WTC11 (cell line): ENCODE data around the gene HOMEZ. TPM values are rescaled to one million over a fixed set of nuclear protein-coding genes. Genes with fewer than 3 reads are reported as not detected.
A peak's percentile ranks its signal among the peaks of the same experiment; 100 is the strongest.

ENCODE experiments used
- CREB1 ChIP-seq: sonication (generic); formaldehyde crosslinking; IDR thresholded peaks from 2 replicates; pipeline ENCODE4 v1.8.0; 2023; ENCODE audit warnings: mild to moderate bottlenecking, missing genetic modification reagents
- E2F1 ChIP-seq: sonication (generic); formaldehyde crosslinking; IDR thresholded peaks from 2 replicates; pipeline ENCODE4 v1.8.0; 2022; ENCODE audit warnings: mild to moderate bottlenecking, missing genetic modification reagents
- FOXP1 ChIP-seq: sonication (generic); formaldehyde crosslinking; IDR thresholded peaks from 2 replicates; pipeline ENCODE4 v1.8.0; 2022; ENCODE audit warnings: missing genetic modification reagents, mild to moderate bottlenecking, moderate library complexity, borderline replicate concordance
- FOXP4 ChIP-seq: sonication (generic); formaldehyde crosslinking; IDR thresholded peaks from 2 replicates; pipeline ENCODE4 v1.8.0; 2022; ENCODE audit warnings: mild to moderate bottlenecking, missing genetic modification reagents
- GABPB1 ChIP-seq: sonication (generic); formaldehyde crosslinking; IDR thresholded peaks from 2 replicates; pipeline ENCODE4 v1.8.1; 2023; ENCODE audit warnings: mild to moderate bottlenecking, missing genetic modification reagents
- GTF2I ChIP-seq: fragments of 250-450 bp; sonication (Bioruptor Pico); conservative IDR thresholded peaks from 2 replicates; pipeline ENCODE4 v1.4.0; 2021; ENCODE audit warnings: mild to moderate bottlenecking
- HMGA2 ChIP-seq: fragments of 250-450 bp; sonication (Bioruptor Pico); IDR thresholded peaks from 2 replicates; pipeline ENCODE4 v1.4.0; 2021; ENCODE audit warnings: mild to moderate bottlenecking, moderate library complexity
- HMGXB4 ChIP-seq: sonication (generic); formaldehyde crosslinking; IDR thresholded peaks from 2 replicates; pipeline ENCODE4 v1.8.1; 2023; ENCODE audit warnings: mild to moderate bottlenecking, moderate library complexity, missing genetic modification reagents
- IRF1 ChIP-seq: sonication (generic); formaldehyde crosslinking; IDR thresholded peaks from 2 replicates; pipeline ENCODE4 v1.8.0; 2023; ENCODE audit warnings: missing genetic modification reagents
- JUN ChIP-seq: sonication (generic); formaldehyde crosslinking; IDR thresholded peaks from 2 replicates; pipeline ENCODE4 v1.8.0; 2023; ENCODE audit warnings: mild to moderate bottlenecking, missing genetic modification reagents
- NR3C1 ChIP-seq: sonication (generic); formaldehyde crosslinking; conservative IDR thresholded peaks from 2 replicates; pipeline ENCODE4 v1.8.1; 2023; ENCODE audit warnings: low read depth, mild to moderate bottlenecking, missing genetic modification reagents
- OVOL2 ChIP-seq: fragments of 250-450 bp; sonication (Bioruptor Pico); IDR thresholded peaks from 2 replicates; pipeline ENCODE4 v1.9.0; 2021; ENCODE audit warnings: mild to moderate bottlenecking, borderline replicate concordance
- TEAD4 ChIP-seq: sonication (generic); formaldehyde crosslinking; IDR thresholded peaks from 2 replicates; pipeline ENCODE4 v1.8.0; 2022; ENCODE audit warnings: mild to moderate bottlenecking, missing genetic modification reagents
- ZNF138 ChIP-seq: sonication (generic); formaldehyde crosslinking; conservative IDR thresholded peaks from 2 replicates; pipeline ENCODE4 v1.8.1; 2022; ENCODE audit warnings: mild to moderate bottlenecking, moderate library complexity, missing genetic modification reagents
- ZNF232 ChIP-seq: sonication (generic); formaldehyde crosslinking; IDR thresholded peaks from 2 replicates; pipeline ENCODE4 v1.8.0; 2022; ENCODE audit warnings: mild to moderate bottlenecking, missing genetic modification reagents
- ZNF263 ChIP-seq: sonication (generic); formaldehyde crosslinking; IDR thresholded peaks from 2 replicates; pipeline ENCODE4 v1.8.1; 2022; ENCODE audit warnings: low read depth, mild to moderate bottlenecking, moderate library complexity, missing genetic modification reagents
- ZNF317 ChIP-seq: sonication (generic); formaldehyde crosslinking; IDR thresholded peaks from 2 replicates; pipeline ENCODE4 v1.8.1; 2023; ENCODE audit warnings: low read depth, mild to moderate bottlenecking, moderate library complexity, missing genetic modification reagents, borderline replicate concordance
- ZNF396 ChIP-seq: fragments of 250-450 bp; sonication (Bioruptor Pico); IDR thresholded peaks from 2 replicates; pipeline ENCODE4 v1.8.0; 2021; ENCODE audit warnings: mild to moderate bottlenecking, moderate library complexity, borderline replicate concordance
- ZNF671 ChIP-seq: fragments of 250-450 bp; sonication (Bioruptor Pico); IDR thresholded peaks from 2 replicates; pipeline ENCODE4 v1.8.0; 2021; ENCODE audit warnings: mild to moderate bottlenecking
- total RNA-seq: library from RNA; stranded (reverse); gene quantifications from 3 replicates; pipeline ENCODE4 v1.2.3, GENCODE V29; 2021
- TF ChIP-seq, protein P1 (sequence below): sonication (generic); formaldehyde crosslinking; IDR thresholded peaks from 2 replicates; pipeline ENCODE4 v1.8.1; 2023; ENCODE audit warnings: mild to moderate bottlenecking, missing genetic modification reagents
- TF ChIP-seq, protein P2 (sequence below): sonication (generic); formaldehyde crosslinking; IDR thresholded peaks from 2 replicates; pipeline ENCODE4 v1.8.0; 2022; ENCODE audit warnings: mild to moderate bottlenecking, missing genetic modification reagents
- TF ChIP-seq, protein P3 (sequence below): sonication (generic); formaldehyde crosslinking; IDR thresholded peaks from 2 replicates; pipeline ENCODE4 v1.8.1; 2022; ENCODE audit warnings: mild to moderate bottlenecking, moderate library complexity, missing genetic modification reagents
- TF ChIP-seq, protein P4 (sequence below): fragments of 250-450 bp; sonication (Bioruptor Pico); IDR thresholded peaks from 2 replicates; pipeline ENCODE4 v1.9.0; 2021; ENCODE audit warnings: mild to moderate bottlenecking, borderline replicate concordance
- TF ChIP-seq, protein P5 (sequence below): fragments of 250-450 bp; sonication (Bioruptor Pico); IDR thresholded peaks from 2 replicates; pipeline ENCODE4 v1.9.0; 2021; ENCODE audit warnings: moderate library complexity, mild to moderate bottlenecking, inconsistent platforms, borderline replicate concordance

The HOMEZ gene
- total RNA-seq, 1 experiment from 2014 or later: 10.7 TPM

- TF ChIP-seq, protein P1, sequence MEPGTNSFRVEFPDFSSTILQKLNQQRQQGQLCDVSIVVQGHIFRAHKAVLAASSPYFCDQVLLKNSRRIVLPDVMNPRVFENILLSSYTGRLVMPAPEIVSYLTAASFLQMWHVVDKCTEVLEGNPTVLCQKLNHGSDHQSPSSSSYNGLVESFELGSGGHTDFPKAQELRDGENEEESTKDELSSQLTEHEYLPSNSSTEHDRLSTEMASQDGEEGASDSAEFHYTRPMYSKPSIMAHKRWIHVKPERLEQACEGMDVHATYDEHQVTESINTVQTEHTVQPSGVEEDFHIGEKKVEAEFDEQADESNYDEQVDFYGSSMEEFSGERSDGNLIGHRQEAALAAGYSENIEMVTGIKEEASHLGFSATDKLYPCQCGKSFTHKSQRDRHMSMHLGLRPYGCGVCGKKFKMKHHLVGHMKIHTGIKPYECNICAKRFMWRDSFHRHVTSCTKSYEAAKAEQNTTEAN (CRISPR knock-in tag): no peak
- no peak for TF ChIP-seq OVOL2 (CRISPR knock-in tag)
- peak; percentile 51; the same call in 1 of the 2 replicates for TF ChIP-seq FOXP1 (CRISPR knock-in tag)
- TF ChIP-seq TEAD4 (CRISPR knock-in tag): peak; percentile 52; the same call in 1 of the 2 replicates
- 0 out of 2 replicates have a peak, but pooled peaks have one; percentile 22 for TF ChIP-seq ZNF263 (CRISPR knock-in tag)
- TF ChIP-seq IRF1 (CRISPR knock-in tag): no peak; the same call in 1 of the 2 replicates
- TF ChIP-seq ZNF232 (CRISPR knock-in tag): no peak
- no peak for TF ChIP-seq E2F1
- TF ChIP-seq JUN (CRISPR knock-in tag): no peak
- TF ChIP-seq CREB1 (CRISPR knock-in tag): no peak
- no peak for TF ChIP-seq HMGA2 (CRISPR knock-in tag)
- TF ChIP-seq GTF2I: no peak
- TF ChIP-seq, protein P2, sequence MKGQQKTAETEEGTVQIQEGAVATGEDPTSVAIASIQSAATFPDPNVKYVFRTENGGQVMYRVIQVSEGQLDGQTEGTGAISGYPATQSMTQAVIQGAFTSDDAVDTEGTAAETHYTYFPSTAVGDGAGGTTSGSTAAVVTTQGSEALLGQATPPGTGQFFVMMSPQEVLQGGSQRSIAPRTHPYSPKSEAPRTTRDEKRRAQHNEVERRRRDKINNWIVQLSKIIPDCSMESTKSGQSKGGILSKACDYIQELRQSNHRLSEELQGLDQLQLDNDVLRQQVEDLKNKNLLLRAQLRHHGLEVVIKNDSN (CRISPR knock-in tag): peak; percentile 78; the same call in 1 of the 2 replicates
- TF ChIP-seq, protein P3, sequence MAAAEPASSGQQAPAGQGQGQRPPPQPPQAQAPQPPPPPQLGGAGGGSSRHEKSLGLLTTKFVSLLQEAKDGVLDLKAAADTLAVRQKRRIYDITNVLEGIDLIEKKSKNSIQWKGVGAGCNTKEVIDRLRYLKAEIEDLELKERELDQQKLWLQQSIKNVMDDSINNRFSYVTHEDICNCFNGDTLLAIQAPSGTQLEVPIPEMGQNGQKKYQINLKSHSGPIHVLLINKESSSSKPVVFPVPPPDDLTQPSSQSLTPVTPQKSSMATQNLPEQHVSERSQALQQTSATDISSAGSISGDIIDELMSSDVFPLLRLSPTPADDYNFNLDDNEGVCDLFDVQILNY: peak; percentile 85
- TF ChIP-seq NR3C1 (CRISPR knock-in tag): 0 out of 2 replicates have a peak, but pooled peaks have one; percentile 74
- TF ChIP-seq FOXP4: peak; percentile 77
- TF ChIP-seq, protein P4, sequence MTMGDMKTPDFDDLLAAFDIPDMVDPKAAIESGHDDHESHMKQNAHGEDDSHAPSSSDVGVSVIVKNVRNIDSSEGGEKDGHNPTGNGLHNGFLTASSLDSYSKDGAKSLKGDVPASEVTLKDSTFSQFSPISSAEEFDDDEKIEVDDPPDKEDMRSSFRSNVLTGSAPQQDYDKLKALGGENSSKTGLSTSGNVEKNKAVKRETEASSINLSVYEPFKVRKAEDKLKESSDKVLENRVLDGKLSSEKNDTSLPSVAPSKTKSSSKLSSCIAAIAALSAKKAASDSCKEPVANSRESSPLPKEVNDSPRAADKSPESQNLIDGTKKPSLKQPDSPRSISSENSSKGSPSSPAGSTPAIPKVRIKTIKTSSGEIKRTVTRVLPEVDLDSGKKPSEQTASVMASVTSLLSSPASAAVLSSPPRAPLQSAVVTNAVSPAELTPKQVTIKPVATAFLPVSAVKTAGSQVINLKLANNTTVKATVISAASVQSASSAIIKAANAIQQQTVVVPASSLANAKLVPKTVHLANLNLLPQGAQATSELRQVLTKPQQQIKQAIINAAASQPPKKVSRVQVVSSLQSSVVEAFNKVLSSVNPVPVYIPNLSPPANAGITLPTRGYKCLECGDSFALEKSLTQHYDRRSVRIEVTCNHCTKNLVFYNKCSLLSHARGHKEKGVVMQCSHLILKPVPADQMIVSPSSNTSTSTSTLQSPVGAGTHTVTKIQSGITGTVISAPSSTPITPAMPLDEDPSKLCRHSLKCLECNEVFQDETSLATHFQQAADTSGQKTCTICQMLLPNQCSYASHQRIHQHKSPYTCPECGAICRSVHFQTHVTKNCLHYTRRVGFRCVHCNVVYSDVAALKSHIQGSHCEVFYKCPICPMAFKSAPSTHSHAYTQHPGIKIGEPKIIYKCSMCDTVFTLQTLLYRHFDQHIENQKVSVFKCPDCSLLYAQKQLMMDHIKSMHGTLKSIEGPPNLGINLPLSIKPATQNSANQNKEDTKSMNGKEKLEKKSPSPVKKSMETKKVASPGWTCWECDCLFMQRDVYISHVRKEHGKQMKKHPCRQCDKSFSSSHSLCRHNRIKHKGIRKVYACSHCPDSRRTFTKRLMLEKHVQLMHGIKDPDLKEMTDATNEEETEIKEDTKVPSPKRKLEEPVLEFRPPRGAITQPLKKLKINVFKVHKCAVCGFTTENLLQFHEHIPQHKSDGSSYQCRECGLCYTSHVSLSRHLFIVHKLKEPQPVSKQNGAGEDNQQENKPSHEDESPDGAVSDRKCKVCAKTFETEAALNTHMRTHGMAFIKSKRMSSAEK (CRISPR knock-in tag): no peak
- TF ChIP-seq ZNF396 (CRISPR knock-in tag): no peak
- no peak for TF ChIP-seq ZNF671 (CRISPR knock-in tag)
- TF ChIP-seq, protein P5, sequence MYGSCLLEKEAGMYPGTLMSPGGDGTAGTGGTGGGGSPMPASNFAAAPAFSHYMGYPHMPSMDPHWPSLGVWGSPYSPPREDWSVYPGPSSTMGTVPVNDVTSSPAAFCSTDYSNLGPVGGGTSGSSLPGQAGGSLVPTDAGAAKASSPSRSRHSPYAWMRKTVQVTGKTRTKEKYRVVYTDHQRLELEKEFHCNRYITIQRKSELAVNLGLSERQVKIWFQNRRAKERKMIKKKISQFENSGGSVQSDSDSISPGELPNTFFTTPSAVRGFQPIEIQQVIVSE (CRISPR knock-in tag): no peak
- TF ChIP-seq HMGXB4 (CRISPR knock-in tag): peak; percentile 87
- peak; percentile 84 for TF ChIP-seq GABPB1 (CRISPR knock-in tag)
- TF ChIP-seq ZNF317: no peak
- no peak for TF ChIP-seq ZNF138 (CRISPR knock-in tag)
Observed at GRCh38 chr14:23301288-23301968, 15.5 kb upstream of the HOMEZ start (continued).
